Measurements from ENCODE around the gene RNF151.

DNA sequence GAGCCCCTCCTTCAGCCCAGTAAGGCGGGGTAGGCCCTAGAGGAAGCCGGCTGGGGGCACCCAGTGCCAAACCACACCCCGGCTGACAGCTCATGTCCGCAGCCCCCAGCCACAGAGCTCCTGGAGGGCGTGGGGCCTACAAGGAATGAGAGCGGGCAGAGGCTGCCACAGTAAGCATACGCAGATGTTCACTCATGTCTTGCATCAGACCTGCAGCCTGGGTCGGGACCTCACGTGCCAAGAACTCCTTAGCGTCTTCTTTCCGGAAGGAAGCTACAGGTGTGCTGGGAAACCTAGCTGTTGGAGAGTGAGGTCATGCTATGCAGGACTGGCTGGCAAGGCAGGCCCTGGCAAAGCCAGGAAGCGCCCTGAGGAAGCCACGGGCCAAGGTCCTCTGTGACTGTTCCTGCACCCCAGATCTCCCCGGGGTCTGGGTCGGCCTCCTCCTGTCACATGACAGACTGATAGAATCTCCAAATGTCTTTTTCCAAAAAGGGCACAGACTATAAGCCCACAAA lies 41.4 kb downstream of the RNF151 start:
- TF ChIP-seq POLR2AphosphoS5 (IDR thresholded peaks at IDR 0.05), result peak in 2 of 3 donors; percentile 77 to 84
- TF ChIP-seq, protein P1, sequence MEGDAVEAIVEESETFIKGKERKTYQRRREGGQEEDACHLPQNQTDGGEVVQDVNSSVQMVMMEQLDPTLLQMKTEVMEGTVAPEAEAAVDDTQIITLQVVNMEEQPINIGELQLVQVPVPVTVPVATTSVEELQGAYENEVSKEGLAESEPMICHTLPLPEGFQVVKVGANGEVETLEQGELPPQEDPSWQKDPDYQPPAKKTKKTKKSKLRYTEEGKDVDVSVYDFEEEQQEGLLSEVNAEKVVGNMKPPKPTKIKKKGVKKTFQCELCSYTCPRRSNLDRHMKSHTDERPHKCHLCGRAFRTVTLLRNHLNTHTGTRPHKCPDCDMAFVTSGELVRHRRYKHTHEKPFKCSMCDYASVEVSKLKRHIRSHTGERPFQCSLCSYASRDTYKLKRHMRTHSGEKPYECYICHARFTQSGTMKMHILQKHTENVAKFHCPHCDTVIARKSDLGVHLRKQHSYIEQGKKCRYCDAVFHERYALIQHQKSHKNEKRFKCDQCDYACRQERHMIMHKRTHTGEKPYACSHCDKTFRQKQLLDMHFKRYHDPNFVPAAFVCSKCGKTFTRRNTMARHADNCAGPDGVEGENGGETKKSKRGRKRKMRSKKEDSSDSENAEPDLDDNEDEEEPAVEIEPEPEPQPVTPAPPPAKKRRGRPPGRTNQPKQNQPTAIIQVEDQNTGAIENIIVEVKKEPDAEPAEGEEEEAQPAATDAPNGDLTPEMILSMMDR (IDR thresholded peaks at IDR 0.05), result no peak

Data from suprapubic skin (tissue), 3 donors.